ENCODE data around the gene ZNF80.

The ZNF80 gene

DNA sequence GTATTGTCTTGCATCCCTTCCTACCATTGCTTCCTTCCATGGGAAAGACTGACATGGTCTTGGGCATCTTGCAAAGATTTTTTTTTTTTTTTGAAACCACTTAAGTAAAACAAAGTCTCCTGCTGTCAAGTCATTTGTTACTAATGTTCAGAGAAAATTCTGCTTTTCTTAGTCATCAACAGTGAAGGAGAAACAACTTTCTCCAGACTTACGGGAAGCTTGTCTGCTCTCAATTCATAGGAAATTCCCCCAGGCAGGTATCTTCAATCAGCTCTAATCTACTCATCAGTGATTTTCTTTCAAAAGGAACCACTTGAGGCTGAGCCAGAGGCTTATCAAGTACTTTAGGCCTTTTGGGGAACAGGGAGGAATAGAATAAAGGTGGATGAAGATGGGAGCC, 42.6 kb downstream of the ZNF80 start:
- H3K4me3 ChIP-seq (ENCODE audit: low read depth, low read length): no peak overlapping the region
- DNase-seq (ENCODE audit: low read depth): no peak
- no peak for TF ChIP-seq MYC (IDR thresholded peaks at IDR 0.05; ENCODE audit: low read depth, low read length)
- TF ChIP-seq, protein P1, sequence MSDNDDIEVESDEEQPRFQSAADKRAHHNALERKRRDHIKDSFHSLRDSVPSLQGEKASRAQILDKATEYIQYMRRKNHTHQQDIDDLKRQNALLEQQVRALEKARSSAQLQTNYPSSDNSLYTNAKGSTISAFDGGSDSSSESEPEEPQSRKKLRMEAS (IDR thresholded peaks at IDR 0.05; ENCODE audit: low read depth, low read length): no peak
- no peak for TF ChIP-seq POLR2A (IDR thresholded peaks at IDR 0.05; ENCODE audit: extremely low read depth, insufficient read length)
- TF ChIP-seq, protein P2, sequence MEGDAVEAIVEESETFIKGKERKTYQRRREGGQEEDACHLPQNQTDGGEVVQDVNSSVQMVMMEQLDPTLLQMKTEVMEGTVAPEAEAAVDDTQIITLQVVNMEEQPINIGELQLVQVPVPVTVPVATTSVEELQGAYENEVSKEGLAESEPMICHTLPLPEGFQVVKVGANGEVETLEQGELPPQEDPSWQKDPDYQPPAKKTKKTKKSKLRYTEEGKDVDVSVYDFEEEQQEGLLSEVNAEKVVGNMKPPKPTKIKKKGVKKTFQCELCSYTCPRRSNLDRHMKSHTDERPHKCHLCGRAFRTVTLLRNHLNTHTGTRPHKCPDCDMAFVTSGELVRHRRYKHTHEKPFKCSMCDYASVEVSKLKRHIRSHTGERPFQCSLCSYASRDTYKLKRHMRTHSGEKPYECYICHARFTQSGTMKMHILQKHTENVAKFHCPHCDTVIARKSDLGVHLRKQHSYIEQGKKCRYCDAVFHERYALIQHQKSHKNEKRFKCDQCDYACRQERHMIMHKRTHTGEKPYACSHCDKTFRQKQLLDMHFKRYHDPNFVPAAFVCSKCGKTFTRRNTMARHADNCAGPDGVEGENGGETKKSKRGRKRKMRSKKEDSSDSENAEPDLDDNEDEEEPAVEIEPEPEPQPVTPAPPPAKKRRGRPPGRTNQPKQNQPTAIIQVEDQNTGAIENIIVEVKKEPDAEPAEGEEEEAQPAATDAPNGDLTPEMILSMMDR (IDR thresholded peaks at IDR 0.05; ENCODE audit: low read depth, low read length): no peak

- DNase-seq (ENCODE audit: low read depth): no peak
- TF ChIP-seq, protein P1 (IDR thresholded peaks at IDR 0.05; ENCODE audit: low read depth, low read length): no peak
- TF ChIP-seq, protein P2 (IDR thresholded peaks at IDR 0.05; ENCODE audit: low read depth, low read length): no peak
- no peak for TF ChIP-seq POLR2A (IDR thresholded peaks at IDR 0.05; ENCODE audit: extremely low read depth, insufficient read length)
- no peak for TF ChIP-seq MYC (IDR thresholded peaks at IDR 0.05; ENCODE audit: low read depth, low read length)
- H3K4me3 ChIP-seq (ENCODE audit: low read depth, low read length): no peak overlapping the region
These were observed 45.2 kb downstream of the ZNF80 start for GRCh38 chr3:114192136-114192535.

- TF ChIP-seq, protein P2 (IDR thresholded peaks at IDR 0.05; ENCODE audit: low read depth, low read length): no peak
- TF ChIP-seq, protein P1 (IDR thresholded peaks at IDR 0.05; ENCODE audit: low read depth, low read length): no peak
- TF ChIP-seq MYC (IDR thresholded peaks at IDR 0.05; ENCODE audit: low read depth, low read length) (no peak), POLR2A (IDR thresholded peaks at IDR 0.05; ENCODE audit: extremely low read depth, insufficient read length) (no peak)
- DNase-seq (ENCODE audit: low read depth): no peak
- H3K4me3 ChIP-seq (ENCODE audit: low read depth, low read length): no peak overlapping the region
These were observed 50.9 kb downstream of the ZNF80 start for GRCh38 chr3:114186501-114186900.

Measured in NB4 (cell line).